ENCODE results near the gene TPRX2.

DNA sequence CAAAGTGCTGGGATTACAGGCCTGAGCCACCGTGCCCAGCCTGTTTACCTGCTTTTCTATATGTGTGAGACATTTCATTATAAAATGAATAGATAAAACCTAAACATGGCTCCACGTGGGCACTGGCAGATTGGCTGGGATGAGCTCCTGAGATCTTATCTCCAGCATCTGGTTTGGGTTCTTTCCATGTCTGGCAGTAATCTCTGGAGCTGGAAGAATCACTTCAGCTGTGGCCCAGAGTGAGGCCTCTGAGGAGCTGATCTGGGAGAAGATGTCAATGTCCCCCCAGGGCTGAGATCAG lies 32.5 kb downstream of the TPRX2 start:
- TF ChIP-seq GATA3 (IDR thresholded peaks at IDR 0.05; ENCODE audit: low read depth, low read length): peak; percentile 51
- TF ChIP-seq GATA2 (IDR thresholded peaks at IDR 0.05; ENCODE audit: low read depth, low read length): peak; percentile 80

Data from SH-SY5Y (cell line).